HCT116 (cell line): Measurements from ENCODE around the gene GALNT15. TPM values are rescaled to one million over a fixed set of nuclear protein-coding genes. Genes with fewer than 3 reads are reported as not detected.

Experiments used
- ATAC-seq: fragments of 200-7000 bp; cut with Tn5 transposase; 2 replicates; pipeline ENCODE4 v1.9.1; 2020; ENCODE audit warnings: mild to moderate bottlenecking, moderate library complexity
- BruUV-seq: library from RNA; stranded (reverse); fragments of 400-500 nt; replicated peaks from 2 replicates; lab custom pipeline; 2021; lab: Mats Ljungman, UMichigan
- CTCF ChIA-PET: fragments of 300-600 bp; sonication (Branson Sonifier 250); formaldehyde crosslinking; loops from one replicate; lab custom pipeline; 2021; ENCODE audit warnings: antibody characterized with exemption; lab: Charles Lee
- POLR2A ChIA-PET: fragments of 300-600, 350-600 bp; sonication (Branson Sonifier 250); formaldehyde crosslinking; loops from one replicate; lab custom pipeline; 2021; ENCODE audit warnings: antibody characterized with exemption; lab: Charles Lee
- RAD21 ChIA-PET, 2 experiments: fragments of 300-600 bp; sonication (Branson Sonifier 250); formaldehyde crosslinking; loops; one replicate each; lab custom pipeline; 2023; ENCODE audit warnings: low total read pairs in 2 of 2; ENCODE audit not compliant: uncharacterized antibody in 2 of 2, unreplicated experiment in 2 of 2, low non-redundant PET in 1 of 2; lab: Charles Lee
- DNase-seq: peaks from one replicate; pipeline ENCODE4 v3.0.0-alpha.2; 2010; ENCODE audit warnings: low read depth, low spot score
- H2AFZ ChIP-seq: fragments of 200-600 bp; shearing (Covaris generic), sonication (generic); 2 replicates; pipeline ENCODE4 v1.6.1; 2017; ENCODE audit warnings: low read depth, mixed run types, mixed read lengths, antibody characterized with exemption, low read length; ENCODE audit not compliant: poor library complexity, severe bottlenecking
- H3K27ac ChIP-seq: 2 replicates; pipeline ENCODE4 v1.5.1; 2012; ENCODE audit warnings: low read depth, low read length
- H3K27me3 ChIP-seq: fragments of 200-600 bp; sonication (generic); 2 replicates; pipeline ENCODE4 v1.6.1; 2016; ENCODE audit warnings: mixed run types, low read length, mixed read lengths; ENCODE audit not compliant: insufficient read depth
- H3K36me3 ChIP-seq, 2 experiments: fragments of 200-500 bp in 1 of 2; fragments of 200-600 bp in 1 of 2; sonication (Bioruptor generic) in 1 of 2; sonication (generic) in 1 of 2; 2 replicates each; pipeline versions ENCODE4 v1.5.1 to v1.6.1; 2014 to 2016; ENCODE audit warnings: low read length in 2 of 2, inconsistent platforms in 1 of 2, mixed read lengths in 1 of 2, mixed run types in 1 of 2; ENCODE audit not compliant: insufficient read depth in 2 of 2, control insufficient read depth in 1 of 2
- H3K4me1 ChIP-seq, 2 experiments: fragments of 200-600 bp in 1 of 2; sonication (generic) in 1 of 2; 2 replicates each; pipeline versions ENCODE4 v1.5.1 to v1.6.1; 2012 to 2017; ENCODE audit warnings: low read length in 2 of 2, inconsistent platforms in 1 of 2, mild to moderate bottlenecking in 1 of 2, mixed read lengths in 1 of 2, mixed run types in 1 of 2, moderate library complexity in 1 of 2; ENCODE audit not compliant: insufficient read depth in 2 of 2, control insufficient read depth in 1 of 2
- H3K4me2 ChIP-seq: fragments of 200-600 bp; sonication (generic); 2 replicates; pipeline ENCODE4 v1.6.1; 2017; ENCODE audit warnings: mixed run types, low read length, mixed read lengths
- H3K4me3 ChIP-seq, 2 experiments: fragments of 200-600 bp in 1 of 2; sonication (generic) in 1 of 2; replicated peaks in 1 of 2; 2 replicates each; pipeline ENCODE4 v1.5.1; 2011 to 2016; ENCODE audit warnings: low read length in 2 of 2, control low read depth in 1 of 2, low read depth in 1 of 2, mild to moderate bottlenecking in 1 of 2, mixed read lengths in 1 of 2, mixed run types in 1 of 2
- H3K79me2 ChIP-seq: fragments of 200-600 bp; sonication (generic); 2 replicates; pipeline ENCODE4 v1.6.1; 2017; ENCODE audit warnings: mild to moderate bottlenecking, mixed run types, low read length, moderate library complexity, mixed read lengths; ENCODE audit not compliant: insufficient read depth
- H3K9ac ChIP-seq: fragments of 200-600 bp; sonication (generic); 2 replicates; pipeline ENCODE4 v1.6.1; 2016; ENCODE audit warnings: low read length, mixed read lengths
- H3K9me2 ChIP-seq: fragments of 200-600 bp; sonication (generic), shearing (Covaris generic); 2 replicates; pipeline ENCODE4 v1.6.1; 2017; ENCODE audit warnings: mixed run types, mild to moderate bottlenecking, moderate library complexity; ENCODE audit not compliant: insufficient read depth
- H3K9me3 ChIP-seq, 2 experiments: fragments of 200-500 bp in 1 of 2; fragments of 200-600 bp in 1 of 2; sonication (Bioruptor generic) in 1 of 2; sonication (generic) in 1 of 2; 2 replicates each; pipeline ENCODE4 v1.6.1; 2014 to 2017; ENCODE audit warnings: low read length in 2 of 2, mixed read lengths in 2 of 2, inconsistent platforms in 1 of 2, low read depth in 1 of 2, mild to moderate bottlenecking in 1 of 2, mixed run types in 1 of 2, moderate library complexity in 1 of 2; ENCODE audit not compliant: control insufficient read depth in 1 of 2, insufficient read depth in 1 of 2
- H4K20me1 ChIP-seq: fragments of 200-600 bp; sonication (generic), shearing (Covaris generic); 2 replicates; pipeline ENCODE4 v1.6.1; 2017; ENCODE audit warnings: mixed run types, mild to moderate bottlenecking, moderate library complexity; ENCODE audit not compliant: insufficient read depth
- CEBPB ChIP-seq: IDR thresholded peaks from 2 replicates; pipeline ENCODE4 v1.6.1; 2012; ENCODE audit warnings: low read depth
- JUND ChIP-seq: IDR thresholded peaks from 2 replicates; pipeline ENCODE4 v1.6.1; 2012
- RAD21 ChIP-seq: IDR thresholded peaks from 2 replicates; pipeline ENCODE4 v1.6.1; 2012; ENCODE audit warnings: low read depth, mild to moderate bottlenecking
- ZFX ChIP-seq: fragments of 450-650 bp; IDR thresholded peaks from 2 replicates; pipeline ENCODE4 v1.6.1; 2017
- intact Hi-C: fragments of 100-400 bp; cut with micrococcal nuclease; formaldehyde crosslinking; loops from 2 replicates; pipeline ENCODE4 v1.10.0; 2022
- total RNA-seq: library from RNA; stranded (reverse); gene quantifications from one replicate; pipeline ENCODE4 v1.2.1, GENCODE V29; 2021; ENCODE audit not compliant: unreplicated experiment
- TF ChIP-seq, protein P1 (sequence below), 3 experiments: fragments of 200-600 bp in 1 of 3; sonication (generic) in 1 of 3; IDR thresholded peaks in 2 of 3; conservative IDR thresholded peaks in 1 of 3; 2 replicates each; pipeline ENCODE4 v1.5.1; 2012 to 2017; ENCODE audit warnings: low read depth in 2 of 3, low read length in 2 of 3, antibody characterized with exemption in 1 of 3, borderline replicate concordance in 1 of 3, control low read depth in 1 of 3, mild to moderate bottlenecking in 1 of 3, mixed read lengths in 1 of 3, mixed run types in 1 of 3, moderate library complexity in 1 of 3; ENCODE audit not compliant: insufficient read depth in 1 of 3
- TF ChIP-seq, protein P2 (sequence below): IDR thresholded peaks from 2 replicates; pipeline ENCODE4 v1.6.1; 2012; ENCODE audit warnings: low read depth

The GALNT15 gene
- total RNA-seq, 1 experiment from 2014 or later = 0.05 TPM

DNA sequence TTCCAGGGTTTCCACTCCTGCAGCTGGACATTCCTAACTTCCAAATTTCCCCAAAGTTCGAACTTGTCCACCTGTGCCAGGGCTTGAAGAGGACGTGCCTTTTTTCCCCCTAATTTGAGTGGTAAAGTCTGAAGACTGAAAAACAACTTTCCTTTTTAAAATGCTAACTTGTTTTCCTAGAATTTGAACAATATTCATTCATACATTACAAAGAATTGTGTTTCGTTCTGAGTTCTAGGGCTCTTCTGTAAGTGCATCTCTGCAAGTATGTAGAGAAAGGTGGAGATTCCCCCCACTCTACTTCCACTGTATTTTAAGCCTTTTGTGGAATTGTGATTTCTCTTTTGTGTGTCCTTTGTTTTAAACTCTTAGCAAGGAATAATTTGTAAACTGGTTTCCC lies 80.8 kb downstream of the GALNT15 start:
- no peak overlapping the region for H3K9ac ChIP-seq
- no peaks in the 10 kb centered on the region for H3K9me3 ChIP-seq
- H3K4me1 ChIP-seq = no peaks in the 10 kb centered on the region
- no peaks in the 10 kb centered on the region for H3K79me2 ChIP-seq
- DNase-seq (no peak), ATAC-seq (no peak)
- no TSS peak for BruUV-seq
- intact Hi-C loops = no loop called here
- no peaks in the 10 kb centered on the region for H3K27me3 ChIP-seq
- RAD21 ChIA-PET = no interaction called here
- TF ChIP-seq ZFX (no peak), CEBPB (no peak)
- TF ChIP-seq, all 23 proteins: peak for 0
- ChIA-PET CTCF (interaction anchor here (1.0 kb wide), 1 partner anchor 10 kb away, joined by 4 read pairs; the partner anchor contains the start of genes DPH3 and OXNAD1), POLR2A (no interaction called here)
- no peak overlapping the region for H3K4me2 ChIP-seq
- H4K20me1 ChIP-seq = no peaks in the 10 kb centered on the region
- no peak overlapping the region for H3K4me3 ChIP-seq
- H3K9me2 ChIP-seq = no peaks in the 10 kb centered on the region
- H2AFZ ChIP-seq = no peak overlapping the region
- H3K36me3 ChIP-seq = peaks cover 3 to 6% of the 10 kb centered on the region in 2 experiments
- H3K27ac ChIP-seq = no peak overlapping the region

DNA sequence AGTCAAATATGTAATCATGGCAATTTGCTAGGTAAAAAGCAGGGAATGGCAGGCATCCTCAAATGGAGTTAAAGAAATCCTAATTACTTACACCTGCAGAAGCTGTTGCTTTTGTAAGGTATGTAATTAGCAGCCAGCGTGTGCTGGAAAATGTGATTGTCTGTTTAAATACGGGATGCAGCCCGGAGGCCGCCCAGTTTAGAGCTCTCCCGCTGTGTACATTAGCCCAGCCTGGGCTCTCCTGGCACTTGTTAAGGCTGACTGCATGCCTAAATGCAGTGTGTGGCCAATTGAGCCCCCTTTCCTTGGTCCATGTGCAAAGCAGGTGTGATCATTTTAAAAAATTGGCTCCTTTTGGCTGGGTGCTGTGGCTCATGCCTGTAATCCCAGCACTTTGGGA lies 81.2 kb downstream of the GALNT15 start:
- intact Hi-C loops = no loop called here
- BruUV-seq = no TSS peak
- POLR2A ChIA-PET = no interaction called here

More for the DNA sequence above, 81.2 kb downstream of the GALNT15 start:
- no peak overlapping the region for H3K4me3 ChIP-seq
- ATAC-seq = no peak
- no peak for DNase-seq
- no peaks in the 10 kb centered on the region for H3K9me2 ChIP-seq
- H3K36me3 ChIP-seq = peaks cover 3 to 10% of the 10 kb centered on the region in 2 experiments
- CTCF ChIA-PET = no interaction called here
- no peak overlapping the region for H2AFZ ChIP-seq
- TF ChIP-seq, protein P1, sequence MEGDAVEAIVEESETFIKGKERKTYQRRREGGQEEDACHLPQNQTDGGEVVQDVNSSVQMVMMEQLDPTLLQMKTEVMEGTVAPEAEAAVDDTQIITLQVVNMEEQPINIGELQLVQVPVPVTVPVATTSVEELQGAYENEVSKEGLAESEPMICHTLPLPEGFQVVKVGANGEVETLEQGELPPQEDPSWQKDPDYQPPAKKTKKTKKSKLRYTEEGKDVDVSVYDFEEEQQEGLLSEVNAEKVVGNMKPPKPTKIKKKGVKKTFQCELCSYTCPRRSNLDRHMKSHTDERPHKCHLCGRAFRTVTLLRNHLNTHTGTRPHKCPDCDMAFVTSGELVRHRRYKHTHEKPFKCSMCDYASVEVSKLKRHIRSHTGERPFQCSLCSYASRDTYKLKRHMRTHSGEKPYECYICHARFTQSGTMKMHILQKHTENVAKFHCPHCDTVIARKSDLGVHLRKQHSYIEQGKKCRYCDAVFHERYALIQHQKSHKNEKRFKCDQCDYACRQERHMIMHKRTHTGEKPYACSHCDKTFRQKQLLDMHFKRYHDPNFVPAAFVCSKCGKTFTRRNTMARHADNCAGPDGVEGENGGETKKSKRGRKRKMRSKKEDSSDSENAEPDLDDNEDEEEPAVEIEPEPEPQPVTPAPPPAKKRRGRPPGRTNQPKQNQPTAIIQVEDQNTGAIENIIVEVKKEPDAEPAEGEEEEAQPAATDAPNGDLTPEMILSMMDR (IDR thresholded peaks at IDR 0.05 in 2 of 3, conservative IDR thresholded peaks at IDR 0.05 in 1 of 3; ENCODE audit: borderline replicate concordance in 1 of 3, insufficient read depth in 1 of 3, low read depth in 2 of 3, low read length in 2 of 3) = no peak
- TF ChIP-seq JUND (no peak), ZFX (no peak), RAD21 (no peak)
- TF ChIP-seq, protein P2, sequence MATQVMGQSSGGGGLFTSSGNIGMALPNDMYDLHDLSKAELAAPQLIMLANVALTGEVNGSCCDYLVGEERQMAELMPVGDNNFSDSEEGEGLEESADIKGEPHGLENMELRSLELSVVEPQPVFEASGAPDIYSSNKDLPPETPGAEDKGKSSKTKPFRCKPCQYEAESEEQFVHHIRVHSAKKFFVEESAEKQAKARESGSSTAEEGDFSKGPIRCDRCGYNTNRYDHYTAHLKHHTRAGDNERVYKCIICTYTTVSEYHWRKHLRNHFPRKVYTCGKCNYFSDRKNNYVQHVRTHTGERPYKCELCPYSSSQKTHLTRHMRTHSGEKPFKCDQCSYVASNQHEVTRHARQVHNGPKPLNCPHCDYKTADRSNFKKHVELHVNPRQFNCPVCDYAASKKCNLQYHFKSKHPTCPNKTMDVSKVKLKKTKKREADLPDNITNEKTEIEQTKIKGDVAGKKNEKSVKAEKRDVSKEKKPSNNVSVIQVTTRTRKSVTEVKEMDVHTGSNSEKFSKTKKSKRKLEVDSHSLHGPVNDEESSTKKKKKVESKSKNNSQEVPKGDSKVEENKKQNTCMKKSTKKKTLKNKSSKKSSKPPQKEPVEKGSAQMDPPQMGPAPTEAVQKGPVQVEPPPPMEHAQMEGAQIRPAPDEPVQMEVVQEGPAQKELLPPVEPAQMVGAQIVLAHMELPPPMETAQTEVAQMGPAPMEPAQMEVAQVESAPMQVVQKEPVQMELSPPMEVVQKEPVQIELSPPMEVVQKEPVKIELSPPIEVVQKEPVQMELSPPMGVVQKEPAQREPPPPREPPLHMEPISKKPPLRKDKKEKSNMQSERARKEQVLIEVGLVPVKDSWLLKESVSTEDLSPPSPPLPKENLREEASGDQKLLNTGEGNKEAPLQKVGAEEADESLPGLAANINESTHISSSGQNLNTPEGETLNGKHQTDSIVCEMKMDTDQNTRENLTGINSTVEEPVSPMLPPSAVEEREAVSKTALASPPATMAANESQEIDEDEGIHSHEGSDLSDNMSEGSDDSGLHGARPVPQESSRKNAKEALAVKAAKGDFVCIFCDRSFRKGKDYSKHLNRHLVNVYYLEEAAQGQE = no peak
- no peaks in the 10 kb centered on the region for H3K9me3 ChIP-seq
- no peaks in the 10 kb centered on the region for H3K79me2 ChIP-seq
- H4K20me1 ChIP-seq = no peaks in the 10 kb centered on the region
- RAD21 ChIA-PET = no interaction called here
- H3K4me2 ChIP-seq = no peak overlapping the region
- H3K4me1 ChIP-seq = no peaks in the 10 kb centered on the region
- no peak overlapping the region for H3K9ac ChIP-seq
- H3K27me3 ChIP-seq = no peaks in the 10 kb centered on the region
- no peak overlapping the region for H3K27ac ChIP-seq
